RWPE2 (cell line): ENCODE results near the gene SFRP2.
A peak's percentile ranks its signal among the peaks of the same experiment; 100 is the strongest.

Source experiments
- ATAC-seq: fragments of 200-7000 bp; cut with Tn5 transposase; 3 replicates; pipeline ENCODE4 v1.9.1; 2021; ENCODE audit warnings: low read depth
- DNase-seq: peaks from one replicate; pipeline ENCODE4 v3.0.0-alpha.2; 2020; ENCODE audit warnings: low spot score
- H3K27ac ChIP-seq: fragments of 450-650 bp; 2 replicates; pipeline ENCODE4 v1.5.1; 2017; ENCODE audit warnings: mild to moderate bottlenecking; ENCODE audit not compliant: poor library complexity, severe bottlenecking
- H3K27me3 ChIP-seq: fragments of 250-450 bp; sonication (Bioruptor Pico); 2 replicates; pipeline ENCODE4 v1.5.1; 2021; ENCODE audit warnings: mild to moderate bottlenecking, moderate library complexity; ENCODE audit not compliant: insufficient read depth, poor library complexity, severe bottlenecking
- H3K36me3 ChIP-seq: fragments of 250-450 bp; sonication (Bioruptor Pico); 2 replicates; pipeline ENCODE4 v1.5.1; 2020; ENCODE audit warnings: low read depth, mild to moderate bottlenecking, moderate library complexity
- H3K4me1 ChIP-seq: fragments of 250-450 bp; sonication (Bioruptor Pico); 2 replicates; pipeline ENCODE4 v1.5.1; 2021; ENCODE audit warnings: mild to moderate bottlenecking, moderate library complexity; ENCODE audit not compliant: insufficient read depth, poor library complexity, severe bottlenecking
- H3K4me3 ChIP-seq: fragments of 250-450 bp; sonication (Bioruptor Pico); 2 replicates; pipeline ENCODE4 v1.5.1; 2021; ENCODE audit warnings: mild to moderate bottlenecking, moderate library complexity; ENCODE audit not compliant: severe bottlenecking
- H3K9me3 ChIP-seq: fragments of 250-450 bp; sonication (Bioruptor Pico); 2 replicates; pipeline ENCODE4 v1.5.1; 2021; ENCODE audit warnings: mild to moderate bottlenecking, moderate library complexity; ENCODE audit not compliant: severe bottlenecking
- CTCF ChIP-seq: fragments of 450-650 bp; IDR thresholded peaks from one replicate; pipeline ENCODE4 v1.5.1; 2017; ENCODE audit warnings: mild to moderate bottlenecking, moderate library complexity; ENCODE audit not compliant: poor library complexity, severe bottlenecking

SFRP2 gene

DNA sequence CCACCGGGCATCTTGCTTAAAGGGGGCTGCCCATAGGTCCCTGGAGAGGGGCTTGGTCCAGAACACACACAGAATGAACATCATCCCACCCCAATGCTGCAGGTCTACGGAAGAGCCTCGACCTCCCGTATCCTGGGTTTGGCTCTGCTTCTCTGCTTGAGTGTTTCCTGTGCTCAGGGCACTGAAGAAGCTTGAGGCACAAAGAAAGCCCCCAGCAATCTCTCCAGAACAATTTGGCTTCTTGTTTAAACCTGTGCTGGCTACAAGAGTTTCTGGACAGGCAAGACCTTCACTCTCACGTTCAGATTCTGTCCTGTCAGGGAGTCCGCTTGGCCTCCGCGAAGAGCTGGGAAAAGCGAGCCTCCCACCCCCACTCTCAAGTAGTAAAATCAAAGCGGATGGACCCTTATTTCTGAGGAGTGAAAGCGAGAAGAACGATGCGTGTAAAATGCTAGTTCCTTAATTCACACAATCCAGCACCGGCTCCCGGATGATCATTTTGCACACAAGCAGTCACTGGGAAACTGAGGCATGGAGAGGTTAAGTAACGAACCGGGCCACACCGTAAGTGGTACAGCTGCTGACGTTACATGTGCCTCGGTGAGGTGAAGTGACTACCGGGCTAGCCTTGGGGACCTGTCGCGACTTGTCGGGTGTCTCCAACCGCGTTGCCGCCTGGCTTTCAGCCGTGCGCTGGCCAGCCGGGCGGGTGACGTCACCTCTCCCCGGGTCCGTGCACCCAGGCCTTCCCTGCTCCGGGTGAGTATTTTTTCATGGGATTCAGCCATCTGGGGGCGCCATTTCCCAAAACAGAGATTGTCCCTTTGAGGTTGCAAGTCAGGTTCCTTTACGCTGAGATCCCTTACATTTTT is 3.1 kb upstream of the SFRP2 start:
- Histone ChIP-seq H3K9me3 (no peaks in the 10 kb centered on the region), H3K4me1 (no peaks in the 10 kb centered on the region), H3K27me3 (peaks cover 69% of the 10 kb centered on the region), H3K4me3 (no peak overlapping the region), H3K36me3 (no peaks in the 10 kb centered on the region), H3K27ac (no peak overlapping the region)
- DNase-seq = no peak
- TF ChIP-seq CTCF = peak; percentile 33
- peak; percentile 53; the same call in 2 of the 3 replicates for ATAC-seq

DNA sequence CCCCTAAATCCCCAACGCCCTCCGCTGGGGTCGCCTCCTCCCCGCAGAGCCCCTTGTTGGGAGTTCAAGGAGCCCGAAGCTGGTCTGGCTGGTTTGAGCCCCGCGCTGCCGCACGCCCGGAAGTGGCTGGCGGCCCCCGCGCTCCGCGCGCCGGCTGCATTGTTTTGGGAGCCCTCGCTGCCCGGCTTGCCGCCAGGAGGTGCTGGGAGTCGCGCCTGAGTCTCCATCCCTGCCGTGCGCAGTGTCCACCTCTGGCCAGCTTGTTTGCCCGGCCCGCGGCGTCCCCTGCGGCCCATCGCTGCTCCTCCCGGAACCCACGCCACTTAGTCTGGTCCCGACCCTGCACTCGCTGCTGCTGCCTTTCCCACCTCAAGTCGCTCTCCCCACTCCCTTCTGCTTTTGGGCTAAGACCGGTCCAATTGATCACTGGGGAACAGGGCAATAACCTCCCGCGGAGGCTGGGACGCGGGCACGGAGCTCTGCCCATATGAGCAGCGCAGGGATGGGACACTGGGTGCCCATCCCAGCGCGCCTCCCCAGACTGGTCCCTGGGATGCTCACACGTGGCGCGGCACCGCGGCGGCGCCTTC is 2.2 kb upstream of the SFRP2 start:
- Histone ChIP-seq H3K9me3 (no peaks in the 10 kb centered on the region), H3K27me3 (peaks cover 79% of the 10 kb centered on the region), H3K27ac (no peak overlapping the region), H3K4me1 (no peaks in the 10 kb centered on the region), H3K36me3 (no peaks in the 10 kb centered on the region), H3K4me3 (no peak overlapping the region)
- DNase-seq = no peak
- TF ChIP-seq CTCF = no peak
- peak; percentile 36 for ATAC-seq

DNA sequence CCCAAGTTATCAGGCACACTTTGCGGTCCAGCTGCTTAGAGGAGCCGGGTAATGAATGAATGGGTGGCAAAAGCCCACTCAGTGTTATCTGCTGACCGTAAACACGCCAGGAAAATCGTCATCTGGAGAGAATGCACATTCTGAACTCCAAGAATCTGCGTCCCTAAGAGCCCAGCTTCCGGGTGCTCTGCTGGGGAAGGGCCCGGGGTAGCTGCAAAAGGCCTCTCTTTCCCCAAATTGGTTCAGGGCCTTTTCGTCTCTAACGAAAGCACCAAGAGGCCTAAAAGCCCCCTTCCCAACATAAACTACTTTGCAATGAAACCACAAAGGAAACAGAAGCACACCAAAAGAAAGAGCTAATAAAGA is 1.6 kb upstream of the SFRP2 start:
- H3K9me3 ChIP-seq = no peaks in the 10 kb centered on the region
- no peaks in the 10 kb centered on the region for H3K36me3 ChIP-seq
- no peaks in the 10 kb centered on the region for H3K4me1 ChIP-seq
- peaks cover 80% of the 10 kb centered on the region for H3K27me3 ChIP-seq
- DNase-seq = no peak
- no peak overlapping the region for H3K27ac ChIP-seq
- ATAC-seq = no peak
- no peak overlapping the region for H3K4me3 ChIP-seq
- TF ChIP-seq CTCF = no peak

- no peak overlapping the region for H3K4me3 ChIP-seq
- DNase-seq (no peak), ATAC-seq (no peak)
Measured at GRCh38 chr4:153789741-153790499, 1.0 kb upstream of the SFRP2 start.

More at GRCh38 chr4:153789741-153790499, 1.0 kb upstream of the SFRP2 start:
- Histone ChIP-seq H3K36me3 (no peaks in the 10 kb centered on the region), H3K4me1 (no peaks in the 10 kb centered on the region), H3K27me3 (peaks cover 83% of the 10 kb centered on the region), H3K27ac (no peak overlapping the region), H3K9me3 (no peaks in the 10 kb centered on the region)
- TF ChIP-seq CTCF = no peak
